NCI-H128 (cell line): ENCODE measurements around the gene CTNNB1.
"Not testable (repeated sequence)": the region's sequence is repeated elsewhere in the genome, so short reads cannot be mapped to it uniquely, and the experiment has no call there.

Source experiments
- DNase-seq: peaks from one replicate; lab custom pipeline; 2025; ENCODE audit not compliant: unreplicated experiment; lab: John Stamatoyannopoulos, UW

CTNNB1 gene

GRCh38 chr3:41250825-41251224 is 51.5 kb downstream of the CTNNB1 start:
- no peak for DNase-seq

DNA sequence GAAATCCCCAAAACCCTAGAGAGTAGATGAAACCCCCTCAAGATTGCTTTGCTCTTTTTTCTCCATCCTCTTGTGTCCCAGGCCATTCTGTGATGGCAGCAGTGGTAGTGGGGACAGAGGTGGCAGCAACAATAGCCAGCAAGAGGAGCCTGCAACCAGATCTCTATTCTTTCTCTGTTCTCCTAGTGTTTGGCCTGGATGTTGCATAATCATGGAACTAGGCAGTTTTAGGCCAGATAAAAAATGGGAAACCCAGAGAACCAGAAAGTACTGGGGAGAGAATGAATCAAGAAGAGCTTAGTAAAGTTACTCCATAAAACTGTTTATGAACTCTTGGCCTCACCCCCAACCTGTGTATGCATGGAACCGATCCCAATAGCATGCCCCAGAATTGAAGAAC is 52.3 kb downstream of the CTNNB1 start:
- no peak for DNase-seq

DNA sequence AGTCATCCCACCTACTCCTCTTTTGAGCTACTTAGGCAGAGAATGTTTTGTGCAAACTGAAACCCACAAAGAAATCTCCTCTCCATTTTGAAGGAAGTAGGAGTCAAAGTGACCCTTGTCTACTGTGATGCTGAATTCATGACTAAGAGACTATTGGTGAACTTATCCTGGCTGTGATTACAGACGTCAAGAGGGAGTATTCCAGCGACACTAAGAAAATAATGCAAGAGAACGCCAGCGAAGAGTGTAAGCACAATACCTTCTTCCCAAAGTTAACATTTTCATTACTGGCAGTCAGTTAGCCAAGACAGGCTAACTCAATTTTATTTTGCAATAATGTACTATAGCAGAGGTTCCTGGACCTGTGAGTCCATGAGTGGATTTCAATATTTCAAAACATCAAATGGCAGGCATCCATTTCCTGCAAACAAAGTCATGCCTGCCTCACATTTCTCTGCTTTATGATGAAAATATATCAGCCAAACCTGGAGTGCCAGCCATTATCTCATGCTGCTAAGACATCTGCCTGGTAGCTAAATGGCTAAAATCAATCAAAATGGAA is 59.0 kb downstream of the CTNNB1 start:
- DNase-seq, result no peak

- DNase-seq, result no peak
These were observed 60.3 kb downstream of the CTNNB1 start for GRCh38 chr3:41259449-41260062.

DNA sequence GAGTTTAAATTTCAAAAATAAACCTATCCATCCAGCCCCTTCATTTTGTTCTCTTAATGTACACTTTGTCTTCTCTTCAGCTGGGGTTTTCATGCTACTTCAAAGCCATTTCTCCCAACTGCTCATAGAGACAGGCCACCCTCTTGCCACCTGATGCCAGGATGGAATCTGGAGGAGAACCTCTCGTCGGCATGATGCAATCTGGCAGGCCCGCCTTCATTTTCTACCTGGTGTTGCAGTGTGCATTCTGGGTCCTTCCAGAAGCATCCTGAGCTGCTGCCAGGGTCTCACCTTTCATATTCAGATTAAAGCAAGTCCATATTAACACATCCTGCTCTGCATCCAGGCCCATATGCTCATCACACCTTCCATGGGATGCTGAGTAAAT is 60.8 kb downstream of the CTNNB1 start:
- no peak for DNase-seq

- no peak for DNase-seq
These were observed 65.8 kb downstream of the CTNNB1 start for GRCh38 chr3:41265011-41265545.

- no peak for DNase-seq
These were observed 66.5 kb downstream of the CTNNB1 start for GRCh38 chr3:41265823-41266273.

DNA sequence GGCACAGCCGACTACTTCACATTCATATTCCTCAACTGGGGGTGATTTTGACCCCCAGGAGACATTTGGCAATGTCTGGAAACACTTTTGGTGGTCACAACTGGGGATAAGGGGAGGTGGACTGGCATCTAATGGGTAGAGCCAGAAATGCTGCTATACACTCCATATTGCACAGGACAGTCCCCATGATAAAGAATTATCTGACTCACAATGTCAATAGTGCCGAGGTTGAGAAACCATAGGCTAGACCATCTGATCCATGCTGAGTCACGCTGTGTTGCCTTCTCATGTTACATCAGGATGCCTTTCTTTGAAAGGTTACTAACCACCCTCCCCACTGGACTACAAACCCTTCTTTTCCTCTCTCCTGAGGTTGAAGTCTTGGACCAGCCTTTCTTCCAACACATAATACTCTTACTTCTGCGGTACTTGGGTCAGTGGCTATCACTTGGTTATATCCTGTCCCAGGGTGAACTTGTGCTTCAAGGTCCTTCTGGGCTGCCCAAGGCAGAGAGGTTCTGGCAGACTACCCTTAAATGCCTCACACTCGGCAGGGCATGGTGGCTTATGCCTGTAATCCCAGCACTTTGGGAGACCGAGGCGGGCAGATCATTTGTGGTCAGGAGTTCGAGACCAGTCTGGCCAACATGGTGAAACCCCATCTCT is 68.8 kb downstream of the CTNNB1 start:
- DNase-seq, result no peak

- no peak for DNase-seq
These were observed 73.4 kb downstream of the CTNNB1 start for GRCh38 chr3:41272667-41273066.

GRCh38 chr3:41274944-41275668 is 75.8 kb downstream of the CTNNB1 start:
- no peak for DNase-seq

GRCh38 chr3:41276191-41276590 is 76.9 kb downstream of the CTNNB1 start:
- DNase-seq, result no peak

DNA sequence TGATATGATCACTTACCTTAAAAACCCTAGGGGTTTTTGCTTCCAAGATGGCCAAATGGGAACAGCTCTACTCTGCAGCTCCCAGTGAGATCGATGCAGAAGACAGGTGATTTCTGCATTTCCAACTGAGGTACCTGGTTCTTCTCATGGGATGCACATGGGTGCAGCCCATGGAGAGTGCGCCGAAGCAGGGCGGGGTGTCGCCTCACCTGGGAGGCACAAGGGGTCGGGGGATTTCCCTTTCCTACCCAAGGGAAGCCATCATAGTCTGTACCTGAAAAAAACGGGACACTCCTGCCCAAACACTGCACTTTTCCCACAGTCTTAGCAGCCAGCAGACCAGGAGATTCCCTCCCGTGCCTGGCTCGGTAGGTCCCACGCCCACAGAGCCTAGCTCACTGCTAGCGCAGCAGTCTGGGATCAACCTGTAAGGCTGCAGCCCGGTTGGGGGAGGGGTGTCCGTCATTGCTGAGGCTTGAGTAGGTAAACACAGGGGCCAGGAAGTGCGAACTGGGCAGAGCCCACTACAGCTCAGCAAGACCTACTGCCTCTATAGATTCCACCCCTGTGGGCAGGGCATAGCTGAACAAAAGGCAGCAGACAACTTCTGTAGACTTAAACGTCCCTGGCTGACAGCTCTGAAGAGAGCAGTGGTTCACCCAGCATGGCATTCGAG is 78.6 kb downstream of the CTNNB1 start:
- DNase-seq, result no peak

DNA sequence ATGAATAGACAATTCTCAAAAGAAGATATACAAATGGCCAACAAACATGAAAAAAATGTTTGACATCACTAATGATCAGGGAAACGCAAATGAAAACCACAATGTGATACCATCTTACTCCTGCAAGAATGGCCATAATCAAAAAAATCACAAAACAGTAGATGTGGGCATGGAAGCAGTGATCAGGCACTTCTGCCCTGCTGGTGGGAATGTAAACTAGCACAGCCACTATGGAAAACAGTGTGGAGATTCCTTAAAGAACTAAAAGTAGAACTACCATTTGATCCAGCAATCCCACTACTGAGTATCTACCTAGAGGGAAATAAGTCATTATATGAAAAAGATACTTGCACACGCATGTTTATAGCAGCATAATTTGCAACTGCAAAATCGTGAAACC is 85.6 kb downstream of the CTNNB1 start:
- not testable (repeated sequence) for DNase-seq

- DNase-seq, result no peak
These were observed 87.0 kb downstream of the CTNNB1 start for GRCh38 chr3:41286305-41286704.

GRCh38 chr3:41288785-41289184 is 89.5 kb downstream of the CTNNB1 start:
- no peak for DNase-seq
